Gastroesophageal sphincter (tissue), 3 donors: ENCODE data around the gene SMAD3.

ENCODE experiments used
- POLR2A ChIP-seq, 2 donors: fragments of 450-650 bp; IDR thresholded peaks; one replicate each; pipeline ENCODE4 v1.6.1; 2017; ENCODE audit warnings: antibody characterized with exemption in 2 of 2, mild to moderate bottlenecking in 2 of 2, moderate library complexity in 1 of 2
- TF ChIP-seq, protein P1 (sequence below), 4 experiments: fragments of 200-600 bp in 2 of 4; fragments of 450-650 bp in 2 of 4; sonication (generic) in 1 of 4; IDR thresholded peaks; one replicate each; pipeline ENCODE4 v1.5.1; 2017 to 2019; ENCODE audit warnings: antibody characterized with exemption in 4 of 4, mild to moderate bottlenecking in 2 of 4, moderate library complexity in 2 of 4

DNA sequence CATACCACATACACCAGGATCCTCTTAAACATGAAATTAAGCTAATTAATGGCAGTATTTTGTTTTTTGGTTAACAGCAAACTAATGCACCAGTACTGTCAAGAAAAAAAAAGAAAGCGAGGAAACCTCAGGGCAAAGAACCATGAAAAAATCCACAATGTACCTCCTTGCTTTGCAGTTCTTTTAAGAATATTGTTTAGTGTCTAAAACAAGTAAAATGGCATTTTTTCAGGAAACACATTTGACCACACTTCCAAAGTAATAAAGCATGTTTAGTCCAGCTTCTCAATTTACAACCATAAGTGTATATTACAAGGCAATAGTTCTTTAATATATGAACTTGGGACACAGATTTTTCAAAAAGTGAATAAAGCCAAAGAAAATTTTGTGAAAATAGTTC is 162.4 kb downstream of the SMAD3 start:
- TF ChIP-seq, protein P1, sequence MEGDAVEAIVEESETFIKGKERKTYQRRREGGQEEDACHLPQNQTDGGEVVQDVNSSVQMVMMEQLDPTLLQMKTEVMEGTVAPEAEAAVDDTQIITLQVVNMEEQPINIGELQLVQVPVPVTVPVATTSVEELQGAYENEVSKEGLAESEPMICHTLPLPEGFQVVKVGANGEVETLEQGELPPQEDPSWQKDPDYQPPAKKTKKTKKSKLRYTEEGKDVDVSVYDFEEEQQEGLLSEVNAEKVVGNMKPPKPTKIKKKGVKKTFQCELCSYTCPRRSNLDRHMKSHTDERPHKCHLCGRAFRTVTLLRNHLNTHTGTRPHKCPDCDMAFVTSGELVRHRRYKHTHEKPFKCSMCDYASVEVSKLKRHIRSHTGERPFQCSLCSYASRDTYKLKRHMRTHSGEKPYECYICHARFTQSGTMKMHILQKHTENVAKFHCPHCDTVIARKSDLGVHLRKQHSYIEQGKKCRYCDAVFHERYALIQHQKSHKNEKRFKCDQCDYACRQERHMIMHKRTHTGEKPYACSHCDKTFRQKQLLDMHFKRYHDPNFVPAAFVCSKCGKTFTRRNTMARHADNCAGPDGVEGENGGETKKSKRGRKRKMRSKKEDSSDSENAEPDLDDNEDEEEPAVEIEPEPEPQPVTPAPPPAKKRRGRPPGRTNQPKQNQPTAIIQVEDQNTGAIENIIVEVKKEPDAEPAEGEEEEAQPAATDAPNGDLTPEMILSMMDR (IDR thresholded peaks at IDR 0.05): no peak
- no peak for TF ChIP-seq POLR2A (IDR thresholded peaks at IDR 0.05)
